HG03060 (cell line): ENCODE measurements around the gene MRPS7.
A peak's percentile ranks its signal among the peaks of the same experiment; 100 is the strongest.
"Not testable (repeated sequence)": the region's sequence is repeated elsewhere in the genome, so short reads cannot be mapped to it uniquely, and the experiment has no call there.

ENCODE experiments used
- ATAC-seq: cut with Tn5 transposase; IDR thresholded peaks from one replicate; pipeline ENCODE4 v1.9.1; 2021; ENCODE audit warnings: low read depth, moderate number of reproducible peaks; ENCODE audit not compliant: unreplicated experiment

MRPS7 gene

DNA sequence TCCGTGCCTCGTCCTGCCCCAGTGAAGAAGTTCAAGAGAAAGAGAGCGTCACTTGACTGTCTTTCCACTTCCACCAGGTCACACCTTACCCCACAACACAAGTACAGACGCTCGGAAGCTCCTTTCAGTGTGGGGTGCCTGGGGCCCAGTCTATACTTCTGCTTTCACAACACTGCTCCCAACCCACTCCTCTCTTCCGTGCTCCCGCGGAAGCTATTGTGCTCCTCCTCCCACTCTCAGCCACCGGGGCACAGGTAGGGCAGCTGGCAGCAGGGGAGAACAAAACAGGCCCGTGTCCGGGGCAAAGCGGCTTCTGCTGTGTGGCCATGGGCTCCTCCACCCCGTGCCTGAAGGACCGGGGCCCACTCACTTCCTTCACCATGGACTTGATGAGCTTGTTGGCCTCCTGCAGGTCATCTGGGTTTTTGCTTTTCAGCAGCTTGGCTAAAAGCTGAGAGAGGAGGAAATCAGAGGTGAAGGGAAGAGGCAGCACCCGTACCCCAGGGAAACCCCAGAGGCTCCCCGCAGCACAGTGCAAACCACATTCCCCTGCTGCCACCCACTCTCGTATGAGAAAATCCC, 19.1 kb upstream of the MRPS7 start:
- no peak for ATAC-seq

DNA sequence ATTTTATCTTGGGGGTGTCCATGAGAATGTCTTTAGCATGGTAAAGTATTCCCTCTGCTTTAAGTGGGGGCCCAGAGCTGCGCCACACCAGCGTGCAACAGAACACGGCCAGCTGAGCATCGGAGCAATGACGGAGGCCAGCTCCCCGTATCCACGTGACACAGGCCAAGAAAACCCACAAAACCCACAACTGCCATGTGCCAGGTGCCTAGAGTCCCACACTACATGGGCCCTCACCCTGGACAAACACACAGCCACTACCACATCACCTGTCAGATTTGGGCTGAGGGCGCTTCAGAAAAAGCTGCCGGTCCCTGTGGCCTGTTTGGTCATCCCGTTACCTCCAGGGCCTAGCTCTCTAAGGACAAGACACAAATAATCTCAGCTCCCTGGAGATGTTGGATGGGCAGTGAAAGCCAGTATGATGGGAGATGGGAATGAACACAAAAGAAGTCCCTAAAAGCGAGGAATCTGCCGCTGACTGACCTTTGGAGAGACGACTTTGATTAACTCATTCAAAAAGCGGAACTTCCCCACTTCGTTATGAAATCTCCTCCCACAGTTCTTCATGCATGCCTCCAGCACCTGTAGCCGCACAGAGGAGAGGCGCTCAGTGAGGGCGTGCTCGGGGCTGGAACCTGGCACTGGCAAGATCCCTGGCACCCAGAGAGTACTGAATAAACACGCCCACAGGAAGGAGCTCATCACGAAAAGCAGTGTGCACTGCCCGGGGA, 17.4 kb upstream of the MRPS7 start:
- ATAC-seq: no peak

DNA sequence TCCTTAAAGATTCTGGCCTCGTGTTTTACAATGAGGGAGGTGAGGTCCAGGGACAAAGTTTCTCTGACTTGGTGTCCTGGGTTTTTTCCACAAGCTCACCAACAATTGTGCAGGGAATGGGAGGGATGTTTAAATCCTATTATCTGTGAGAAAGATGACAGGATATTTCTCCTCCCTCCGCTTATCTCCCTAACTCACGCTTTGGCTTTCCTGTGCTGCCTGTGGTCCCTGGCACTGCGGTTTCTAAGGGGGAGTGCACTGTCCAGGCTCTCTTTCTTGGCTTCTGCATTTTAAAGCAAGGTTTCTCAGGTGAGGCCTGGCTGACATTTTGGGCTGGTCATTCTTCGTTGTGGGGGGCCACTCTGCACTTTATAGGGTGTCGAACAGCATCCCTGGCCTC, 16.7 kb upstream of the MRPS7 start:
- ATAC-seq: no peak

GRCh38 chr17:75246404-75246803, 15.3 kb upstream of the MRPS7 start:
- no peak for ATAC-seq

DNA sequence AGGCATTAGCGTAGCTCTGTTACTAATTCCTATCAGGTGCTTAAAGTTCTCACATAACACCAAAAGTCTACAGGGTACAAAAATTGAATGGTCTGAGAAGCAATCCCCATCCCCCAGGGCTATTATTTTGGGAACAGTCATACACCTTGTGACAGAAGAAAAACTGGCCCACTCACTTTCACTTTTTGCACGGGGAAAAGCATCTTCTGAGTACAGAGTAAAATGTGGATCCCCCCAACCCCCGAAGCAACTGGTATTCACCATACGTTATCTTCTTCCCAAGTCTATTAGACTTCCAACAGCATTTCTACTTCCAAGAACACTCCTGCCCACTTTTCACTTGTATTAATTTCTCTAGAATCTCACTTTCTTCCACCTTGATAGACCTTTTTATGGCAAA, 12.1 kb upstream of the MRPS7 start:
- no peak for ATAC-seq

GRCh38 chr17:75250009-75250471, 11.6 kb upstream of the MRPS7 start:
- peak; percentile 59 for ATAC-seq

DNA sequence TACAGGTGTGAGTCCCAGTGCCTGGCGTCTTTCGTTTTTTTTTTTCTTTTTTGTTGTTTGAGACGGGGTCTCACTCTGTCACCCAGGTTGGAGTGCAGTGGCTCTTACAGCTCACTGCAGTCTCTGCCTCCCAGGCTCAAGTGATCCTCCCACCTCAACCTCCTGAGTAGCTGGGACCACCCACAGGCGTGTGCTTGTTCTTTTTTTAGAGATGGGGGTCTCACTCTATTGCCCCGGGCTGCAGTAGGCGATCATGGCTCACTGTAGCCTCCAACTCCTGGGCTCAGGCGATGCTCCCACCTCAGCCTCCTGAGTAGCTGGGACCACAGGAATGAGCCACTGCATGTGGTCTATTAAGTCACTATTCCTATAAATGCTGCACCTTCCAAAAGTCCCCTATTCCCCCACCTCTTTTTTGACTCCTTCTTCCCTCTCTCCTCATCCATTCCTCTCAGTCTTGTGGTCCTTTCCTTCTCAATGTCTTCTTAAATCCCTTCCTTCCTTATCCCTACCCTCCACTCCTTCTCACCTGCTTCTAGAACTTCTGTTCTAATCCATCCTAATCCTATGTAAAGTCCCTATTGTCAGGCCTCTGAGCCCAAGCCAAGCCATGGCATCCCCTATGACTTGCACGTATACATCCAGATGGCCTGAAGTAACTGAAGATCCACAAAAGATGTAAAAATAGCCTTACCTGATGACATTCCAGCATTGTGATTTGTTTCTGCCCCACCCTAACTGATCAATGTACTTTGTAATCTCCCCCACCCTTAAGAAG, 9.5 kb upstream of the MRPS7 start:
- ATAC-seq: no peak

- ATAC-seq: not testable (repeated sequence)
These were observed 5.6 kb upstream of the MRPS7 start for GRCh38 chr17:75255954-75256698.

DNA sequence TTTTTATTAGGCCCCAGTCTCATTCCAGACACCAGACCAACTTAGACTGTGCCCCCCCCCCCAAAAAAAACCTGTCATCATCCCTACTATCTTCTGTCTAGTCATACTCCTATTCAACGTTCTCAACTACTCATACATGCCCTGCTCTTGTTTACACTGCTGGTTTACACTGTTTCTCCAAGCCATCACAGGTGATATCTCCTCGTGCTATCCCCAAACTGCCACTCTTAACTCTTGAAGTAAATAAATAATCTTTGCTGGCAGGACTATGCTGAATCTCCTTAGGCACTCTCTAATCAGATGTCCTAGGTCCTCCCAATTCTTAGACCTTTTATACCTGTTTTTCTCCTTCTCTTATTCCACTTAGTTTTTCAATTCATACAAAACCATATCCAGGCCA, 4.5 kb upstream of the MRPS7 start:
- not testable (repeated sequence) for ATAC-seq

- ATAC-seq: no peak
These were observed 891 bp upstream of the MRPS7 start for GRCh38 chr17:75260641-75261335.

GRCh38 chr17:75262112-75262606, 480 bp downstream of the MRPS7 start:
- ATAC-seq: no peak

DNA sequence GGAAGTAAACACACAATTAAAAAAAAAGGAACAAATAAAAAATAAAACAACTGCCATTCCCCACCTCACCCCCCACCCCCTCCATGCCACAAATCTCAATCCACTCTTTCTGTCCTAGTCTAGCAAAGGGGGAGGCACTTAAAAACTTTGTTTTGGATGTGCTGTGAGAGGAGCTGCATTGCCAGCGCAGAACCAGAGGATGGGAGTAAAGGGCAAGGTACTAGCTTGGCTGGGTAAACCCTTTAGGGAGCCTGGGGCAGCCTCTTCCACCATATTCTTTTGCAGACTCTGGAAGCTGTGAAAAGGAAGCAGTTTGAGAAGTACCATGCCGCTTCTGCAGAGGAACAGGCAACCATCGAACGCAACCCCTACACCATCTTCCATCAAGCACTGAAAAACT, 1.4 kb downstream of the MRPS7 start:
- no peak for ATAC-seq

DNA sequence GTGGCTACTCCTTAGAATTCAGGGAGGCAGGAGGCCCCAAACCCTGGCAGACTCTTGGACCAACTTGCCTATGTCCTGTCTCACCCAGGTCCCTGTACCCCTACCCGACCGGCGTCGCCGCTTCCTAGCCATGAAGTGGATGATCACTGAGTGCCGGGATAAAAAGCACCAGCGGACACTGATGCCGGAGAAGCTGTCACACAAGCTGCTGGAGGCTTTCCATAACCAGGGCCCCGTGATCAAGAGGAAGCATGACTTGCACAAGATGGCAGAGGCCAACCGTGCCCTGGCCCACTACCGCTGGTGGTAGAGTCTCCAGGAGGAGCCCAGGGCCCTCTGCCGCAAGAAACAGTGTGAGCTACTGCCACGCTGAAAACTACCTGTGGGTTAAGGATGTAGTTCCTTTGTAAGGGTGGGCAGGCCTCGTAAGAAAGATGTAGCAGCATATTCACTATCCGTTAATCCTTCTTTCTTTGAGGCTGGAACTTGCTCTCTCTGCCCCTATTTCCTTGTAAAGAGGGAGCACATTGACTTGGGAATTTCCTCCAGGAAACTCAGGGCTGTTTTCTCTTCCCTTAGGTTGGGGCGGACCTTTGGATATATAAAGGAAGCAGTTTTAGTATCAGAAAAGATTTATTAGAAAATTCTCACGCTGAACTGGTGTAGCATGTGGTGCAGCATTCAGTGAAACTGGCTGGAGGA, 4.1 kb downstream of the MRPS7 start:
- ATAC-seq: no peak

DNA sequence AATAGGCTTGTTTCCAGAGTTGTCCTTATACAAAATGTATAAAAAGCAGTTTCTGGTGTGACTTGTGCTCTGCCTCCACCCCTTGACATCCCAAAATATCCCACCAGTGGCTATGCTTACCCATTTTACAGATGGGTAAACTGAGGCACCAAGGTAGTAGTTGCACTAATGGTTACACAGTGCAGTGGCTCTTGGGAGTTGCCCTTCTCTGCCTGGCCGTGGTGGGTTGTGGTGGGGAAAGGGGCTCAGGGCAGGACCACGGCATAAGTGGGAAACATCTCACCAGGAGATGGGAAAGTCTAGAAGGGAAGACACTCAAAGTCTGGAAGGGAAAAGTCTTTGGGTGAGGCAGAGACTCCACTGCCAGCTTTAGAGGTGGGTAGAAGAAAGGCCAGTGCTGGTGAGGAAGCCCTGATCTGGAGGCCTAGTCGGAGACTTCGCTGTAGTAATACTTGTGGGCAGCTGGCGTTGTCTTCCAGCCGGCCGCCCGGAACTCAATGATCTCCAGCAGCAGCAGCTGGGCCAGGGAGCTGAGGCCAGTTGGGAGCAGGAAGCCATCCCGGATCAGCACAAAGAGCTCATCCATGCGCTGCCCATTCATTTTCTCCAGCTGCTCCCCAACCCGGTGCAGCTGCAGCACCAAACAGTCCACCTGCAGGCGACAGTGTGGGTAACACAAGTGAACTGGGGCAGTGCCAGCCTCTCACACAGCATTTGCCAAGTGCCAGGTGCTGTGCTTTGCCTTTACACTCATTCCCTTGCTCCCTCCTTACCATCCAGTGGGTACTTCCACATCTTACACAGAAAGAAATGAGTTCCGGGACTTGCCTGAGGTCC, 4.9 kb downstream of the MRPS7 start:
- ATAC-seq: no peak

GRCh38 chr17:75267153-75267410, 5.4 kb downstream of the MRPS7 start:
- ATAC-seq: no peak

DNA sequence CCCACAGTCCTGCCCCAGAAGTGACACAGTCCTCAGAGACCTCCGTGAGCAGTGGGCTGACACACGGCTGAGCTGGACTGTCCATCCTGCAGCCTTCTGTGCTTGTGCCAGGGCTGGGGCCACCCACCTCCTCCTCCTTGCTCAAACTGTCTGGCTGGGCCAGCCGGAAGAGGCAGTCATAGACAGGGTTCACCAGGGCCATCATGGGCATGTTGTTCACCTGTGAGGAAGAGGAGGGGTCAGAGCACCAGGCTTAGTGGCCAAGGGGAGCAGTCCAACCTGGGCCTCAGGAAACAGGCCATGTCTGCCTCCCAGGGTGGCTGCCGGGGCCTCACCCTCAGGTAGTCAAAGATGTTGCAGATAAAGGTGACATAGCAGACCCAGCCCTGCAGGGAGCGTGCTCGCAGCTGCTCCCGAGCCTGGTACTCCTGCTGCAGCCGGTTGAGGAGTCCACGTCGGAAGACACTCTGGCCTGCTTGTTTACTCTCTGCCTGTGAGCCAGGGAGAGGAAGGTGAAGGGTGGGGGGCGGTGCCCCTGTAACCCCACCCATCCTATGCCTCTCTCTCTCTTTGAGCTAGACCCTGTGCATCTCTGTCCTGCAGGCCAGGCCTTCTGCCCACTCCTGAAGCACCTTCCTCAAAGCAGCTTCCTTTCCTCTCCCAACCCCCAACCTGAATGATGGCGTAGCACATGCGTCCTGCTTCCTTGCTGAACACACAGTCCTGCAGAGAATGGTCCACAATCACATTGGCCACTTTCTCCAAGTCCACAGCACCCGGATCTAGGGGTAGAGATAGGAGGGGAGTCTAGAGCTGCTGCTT, 5.9 kb downstream of the MRPS7 start:
- no peak for ATAC-seq

GRCh38 chr17:75269844-75270217, 8.2 kb downstream of the MRPS7 start:
- no peak for ATAC-seq
